Measurements from ENCODE around the gene TMEM156.
"Not testable (repeated sequence)": the region's sequence is repeated elsewhere in the genome, so short reads cannot be mapped to it uniquely, and the experiment has no call there.

TMEM156 gene

DNA sequence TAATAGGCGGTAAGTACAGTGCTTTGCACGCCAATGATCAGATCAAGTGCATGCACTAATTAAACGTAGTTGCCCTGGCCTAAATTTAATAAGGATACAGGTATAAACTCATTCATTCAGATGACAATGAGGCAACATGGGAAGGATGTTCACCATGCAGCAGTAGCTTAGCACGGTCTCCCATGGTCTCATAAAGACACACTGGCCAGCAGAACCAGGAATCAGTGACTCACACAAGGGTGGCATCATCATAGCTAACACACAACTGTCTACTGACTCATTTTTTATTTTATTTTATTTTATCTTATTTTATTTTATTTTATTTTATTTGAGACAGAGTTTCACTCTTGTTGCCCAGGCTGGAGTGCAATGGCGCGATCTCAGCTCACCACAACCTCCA, 42.7 kb downstream of the TMEM156 start:
- DNase-seq, result no peak

DNA sequence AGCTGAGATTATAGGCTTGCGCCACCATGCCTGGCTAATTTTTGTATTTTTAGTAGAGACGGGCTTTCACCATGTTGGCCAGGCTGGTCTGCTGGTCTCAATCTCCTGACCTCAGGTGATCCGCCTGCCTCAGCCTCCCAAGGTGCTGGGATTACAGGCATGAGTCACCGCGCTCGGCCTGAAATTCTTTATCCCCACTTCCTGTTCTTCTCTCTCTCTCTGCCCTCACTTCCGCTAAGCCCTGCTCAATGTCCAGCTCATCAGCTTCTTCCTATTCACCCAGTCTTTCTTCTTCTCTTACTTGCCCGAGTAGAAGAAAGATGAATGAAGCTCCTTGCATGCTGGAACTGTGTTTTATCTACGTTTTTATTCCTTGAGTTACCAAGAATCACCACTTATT, 43.9 kb downstream of the TMEM156 start:
- DNase-seq, result not testable (repeated sequence)

- no peak for DNase-seq
These were observed 44.7 kb downstream of the TMEM156 start for GRCh38 chr4:38987491-38987890.

GRCh38 chr4:38985410-38986100, 46.7 kb downstream of the TMEM156 start:
- DNase-seq, result no peak

DNA sequence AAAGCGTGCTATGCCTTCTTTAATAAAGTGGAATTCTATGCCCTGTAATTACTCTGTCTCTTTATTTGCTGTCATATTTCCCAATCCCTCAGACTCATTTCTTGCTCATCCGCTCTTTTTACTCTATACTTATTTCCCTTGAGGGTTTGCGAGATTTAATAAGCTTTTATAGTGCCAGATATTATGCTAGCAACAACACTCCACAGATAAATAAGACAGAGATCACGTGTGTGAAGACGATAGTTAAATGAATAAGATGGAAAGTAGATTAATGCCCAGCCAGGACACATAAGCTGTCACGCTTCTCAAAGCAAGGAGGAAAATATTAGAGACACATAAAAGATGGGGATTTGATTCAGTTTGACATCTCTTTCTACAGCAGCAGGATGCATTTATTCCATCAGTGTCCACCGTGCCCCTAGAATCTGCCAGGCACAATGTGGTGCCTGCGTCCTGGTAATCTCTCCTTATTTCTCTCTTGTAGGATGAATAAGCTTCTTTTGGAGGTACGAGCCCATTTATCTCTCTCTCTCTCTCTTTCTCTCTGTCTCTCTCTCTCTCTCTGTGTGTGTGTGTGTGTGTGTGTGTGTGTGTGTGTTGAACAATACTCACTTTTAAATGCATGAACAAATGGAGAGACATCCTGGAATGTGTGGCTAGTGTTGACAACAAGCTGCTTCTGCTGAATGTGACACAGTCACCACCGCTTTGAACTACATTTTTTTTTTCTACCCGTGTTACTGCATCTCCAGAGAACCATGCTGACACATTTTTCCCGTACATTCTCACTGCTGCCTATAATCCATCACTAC, 48.2 kb downstream of the TMEM156 start:
- no peak for DNase-seq

DNA sequence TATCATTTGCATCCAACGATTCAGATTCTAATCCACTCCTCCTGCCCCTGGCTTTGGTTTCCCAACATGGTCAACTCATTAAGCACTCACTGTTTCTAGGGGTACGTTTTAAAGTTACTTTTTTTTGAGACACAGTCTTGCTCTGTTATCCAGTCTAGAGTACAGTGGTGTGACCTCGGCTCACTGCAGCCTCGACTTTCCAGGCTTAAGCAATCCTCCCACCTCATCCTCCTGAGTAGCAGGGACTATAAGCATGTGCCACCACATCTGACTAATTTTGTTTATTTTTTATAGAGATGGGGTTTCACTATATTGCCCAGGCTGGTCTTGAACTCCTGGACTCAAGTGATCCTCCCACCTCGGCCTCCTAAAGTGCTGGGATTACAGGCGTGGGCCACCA, 48.9 kb downstream of the TMEM156 start:
- no peak for DNase-seq

DNA sequence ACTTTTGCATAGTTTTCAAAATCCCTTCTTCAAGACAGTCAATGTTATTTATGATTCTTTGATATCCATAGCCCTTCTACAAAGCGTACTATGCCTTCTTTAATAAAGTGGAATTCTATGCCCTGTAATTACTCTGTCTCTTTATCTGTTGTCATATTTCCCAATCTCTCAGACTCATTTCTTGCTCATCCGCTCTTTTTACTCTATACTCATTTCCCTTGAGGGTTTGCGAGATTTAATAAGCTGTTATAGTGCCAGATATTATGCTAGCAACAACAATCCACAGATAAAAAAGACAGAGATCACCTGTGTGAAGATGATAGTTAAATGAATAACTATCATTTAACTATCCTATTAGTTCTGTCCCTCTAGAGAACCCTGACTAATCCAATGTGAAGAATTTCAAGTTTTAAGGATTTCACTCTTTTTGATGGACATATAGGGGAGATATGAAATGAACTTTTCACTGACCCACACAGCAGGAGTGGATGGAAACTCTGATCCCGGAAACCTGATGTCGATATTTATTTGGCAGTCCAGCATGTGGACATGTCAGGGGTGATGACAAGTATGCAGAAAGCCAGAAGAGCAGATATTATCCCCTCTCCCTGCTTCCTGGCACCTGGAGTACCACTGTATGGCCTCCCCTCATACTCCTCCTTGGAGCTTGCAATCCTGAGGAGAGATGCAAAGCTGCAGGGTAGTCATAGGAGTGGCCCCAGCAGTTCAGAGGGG, 49.7 kb downstream of the TMEM156 start:
- no peak for DNase-seq

GRCh38 chr4:38980903-38981676, 51.1 kb downstream of the TMEM156 start:
- no peak for DNase-seq

- no peak for DNase-seq
These were observed 52.5 kb downstream of the TMEM156 start for GRCh38 chr4:38979511-38980230.

DNA sequence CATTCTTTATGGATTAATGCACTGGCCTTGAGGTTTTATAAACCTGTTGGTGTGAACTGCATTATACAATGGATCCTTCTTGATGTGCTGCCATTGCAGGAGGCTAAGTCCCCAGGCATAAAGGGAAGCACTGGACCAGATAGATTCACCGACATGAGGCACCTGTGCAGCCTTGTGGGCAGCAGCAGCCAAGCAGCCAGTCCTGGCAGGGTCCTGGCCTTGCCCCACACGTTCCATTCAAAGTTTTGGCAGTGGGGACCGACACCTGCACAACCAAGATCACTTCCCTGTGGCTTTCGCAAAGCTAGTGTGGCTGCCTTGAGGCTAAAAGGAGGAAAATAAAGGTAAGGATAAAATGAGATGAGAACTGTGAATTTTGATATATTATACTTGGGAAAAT, 53.1 kb downstream of the TMEM156 start:
- no peak for DNase-seq

DNA sequence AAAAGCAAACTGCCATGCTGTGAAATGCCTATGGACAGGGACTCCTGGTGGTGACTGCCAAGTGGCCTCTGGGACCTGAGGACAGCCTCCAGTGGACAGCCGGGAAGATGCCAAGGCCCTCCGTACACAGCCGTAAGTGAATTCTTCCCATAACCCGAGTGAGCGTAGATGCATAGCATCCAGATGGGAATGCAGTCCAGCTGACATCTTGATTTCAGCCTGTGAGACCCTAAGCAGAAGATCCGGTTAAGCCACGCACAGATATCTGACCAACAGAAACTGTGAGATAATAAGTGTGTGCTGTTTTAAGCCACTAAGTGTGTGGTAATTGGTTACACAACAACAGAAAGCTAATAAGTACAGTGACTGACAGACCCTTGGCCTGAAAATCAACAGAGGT, 55.9 kb downstream of the TMEM156 start:
- no peak for DNase-seq

DNA sequence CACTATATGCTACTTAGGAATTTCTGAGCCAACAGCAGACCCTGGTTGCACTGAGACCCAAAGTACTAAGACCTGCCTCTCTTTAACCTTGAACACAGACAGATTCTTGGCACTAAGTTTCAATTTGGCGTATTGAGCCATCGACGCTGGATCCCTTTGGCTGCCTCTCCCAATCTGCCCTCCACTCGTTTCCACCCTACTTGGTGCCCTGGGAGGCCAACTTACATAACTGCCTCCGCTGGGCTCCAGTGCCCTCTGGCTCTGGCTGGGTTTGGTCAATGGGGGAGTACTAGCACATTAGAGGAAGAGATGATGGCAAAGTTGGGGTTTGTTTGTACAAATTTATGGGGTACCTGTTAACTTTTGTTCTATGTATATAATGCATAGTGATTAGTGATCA, 63.5 kb downstream of the TMEM156 start:
- no peak for DNase-seq

DNA sequence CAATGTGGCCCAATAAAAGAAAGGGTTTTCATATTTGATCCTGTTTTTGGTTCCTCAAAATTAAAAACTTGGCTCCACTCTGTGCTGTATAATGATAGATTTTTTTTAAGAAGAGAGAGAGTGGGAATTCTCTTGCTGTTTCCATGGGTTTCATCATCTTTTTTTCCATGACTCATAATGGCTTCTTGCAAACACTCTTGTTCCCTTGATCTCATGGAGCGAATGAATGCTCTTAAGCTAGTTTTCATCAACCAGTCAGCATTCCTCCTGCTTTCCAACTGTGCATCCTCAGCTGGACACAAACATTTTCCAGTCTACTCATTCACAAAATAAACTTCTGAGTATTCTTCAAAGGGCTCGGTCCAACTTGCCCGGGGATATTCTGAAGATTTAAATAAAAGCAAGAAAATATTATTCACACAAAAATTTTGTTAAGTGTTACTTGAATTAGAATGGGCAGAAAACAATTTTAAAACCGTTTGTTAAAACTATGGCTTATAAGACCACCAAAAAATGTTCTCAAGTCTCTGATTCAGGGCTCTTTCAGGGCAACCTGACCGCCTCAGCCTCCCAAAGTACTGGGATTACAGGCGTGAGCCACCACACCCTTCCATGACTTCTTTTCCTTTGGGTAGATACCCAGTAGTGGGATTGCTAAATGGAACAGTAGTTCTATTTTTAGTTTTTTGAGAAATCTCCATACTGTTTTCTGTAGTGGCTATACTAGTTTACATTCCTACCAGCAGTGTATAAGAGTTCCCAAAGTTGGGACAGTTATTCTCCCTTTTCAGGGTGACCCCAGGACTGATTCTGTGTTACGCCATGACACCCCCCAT, 64.7 kb downstream of the TMEM156 start:
- DNase-seq, result no peak

GRCh38 chr4:38965866-38966265, 66.3 kb downstream of the TMEM156 start:
- DNase-seq, result no peak

DNA sequence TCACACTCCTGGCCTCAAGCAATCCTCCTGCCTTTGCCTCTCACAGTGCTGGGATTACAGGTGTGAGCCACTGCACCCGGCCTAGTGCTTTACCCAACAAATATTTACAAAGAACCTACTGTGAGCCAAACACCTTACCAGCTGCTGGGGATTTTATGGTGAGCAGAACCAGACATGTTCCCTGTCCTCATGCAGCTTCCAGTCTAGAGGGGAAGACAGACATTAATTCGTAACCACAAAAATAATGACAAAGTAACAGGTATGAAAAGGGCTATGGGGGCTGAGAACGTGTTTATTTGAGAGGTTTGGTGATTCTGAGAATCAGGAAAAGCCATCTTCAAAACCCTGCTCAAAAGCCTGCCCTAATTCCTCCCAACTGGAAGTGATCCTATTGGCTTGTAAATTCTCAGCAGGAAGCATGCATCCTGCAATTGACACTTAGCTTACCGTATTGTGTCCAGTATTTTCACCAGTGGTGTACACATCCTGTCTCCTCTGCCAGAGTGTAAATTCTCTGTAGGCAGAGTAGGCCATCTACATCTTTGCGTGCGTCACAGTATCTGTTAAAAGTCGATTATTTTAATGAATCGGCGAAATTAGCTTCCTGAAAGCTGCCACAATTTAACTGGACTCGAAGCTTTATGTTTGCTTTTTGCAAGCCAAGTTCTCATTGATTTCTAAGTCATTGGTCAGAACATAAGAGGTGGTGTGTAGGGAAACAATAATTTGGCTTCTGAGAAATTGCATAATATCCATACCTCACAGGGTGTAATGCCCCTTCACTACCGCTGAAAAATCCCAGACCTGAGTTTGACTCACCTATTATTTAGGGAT, 67.0 kb downstream of the TMEM156 start:
- no peak for DNase-seq

GRCh38 chr4:38959248-38959647, 73.0 kb downstream of the TMEM156 start:
- DNase-seq, result not testable (repeated sequence)

DNA sequence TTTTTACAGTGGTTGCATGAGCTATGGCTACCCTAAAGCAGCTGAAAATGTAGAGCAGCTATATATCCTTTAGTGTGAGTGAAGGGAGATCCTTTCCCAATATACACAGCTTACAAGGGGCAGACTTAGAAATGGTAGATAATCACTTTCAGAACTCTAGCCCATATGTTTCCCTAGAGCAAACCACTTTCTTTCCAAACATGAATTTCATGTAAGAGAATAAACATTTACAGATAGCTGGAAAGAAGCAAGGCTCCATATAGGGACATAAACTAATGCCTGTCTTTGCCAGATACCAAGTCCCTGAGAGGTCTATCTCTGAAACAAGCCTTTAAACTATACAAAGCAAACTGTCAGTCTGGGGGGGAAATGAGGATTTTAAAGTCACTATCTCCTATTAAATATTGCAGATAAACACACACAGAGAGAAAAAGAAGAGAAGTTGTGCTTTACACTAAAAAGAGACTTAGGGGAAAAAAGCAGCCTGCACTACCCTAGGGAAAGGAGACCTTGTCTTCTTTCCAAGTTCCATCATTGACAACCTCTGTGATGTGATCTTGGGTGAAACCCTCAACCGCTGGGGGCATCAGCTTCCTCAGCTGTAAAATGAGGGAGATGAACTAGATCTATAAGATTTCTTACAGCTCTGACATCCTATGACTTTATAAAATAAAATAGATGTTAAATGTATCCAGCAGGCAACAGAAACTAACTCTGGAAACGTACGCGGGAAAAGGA, 73.6 kb downstream of the TMEM156 start:
- no peak for DNase-seq

DNA sequence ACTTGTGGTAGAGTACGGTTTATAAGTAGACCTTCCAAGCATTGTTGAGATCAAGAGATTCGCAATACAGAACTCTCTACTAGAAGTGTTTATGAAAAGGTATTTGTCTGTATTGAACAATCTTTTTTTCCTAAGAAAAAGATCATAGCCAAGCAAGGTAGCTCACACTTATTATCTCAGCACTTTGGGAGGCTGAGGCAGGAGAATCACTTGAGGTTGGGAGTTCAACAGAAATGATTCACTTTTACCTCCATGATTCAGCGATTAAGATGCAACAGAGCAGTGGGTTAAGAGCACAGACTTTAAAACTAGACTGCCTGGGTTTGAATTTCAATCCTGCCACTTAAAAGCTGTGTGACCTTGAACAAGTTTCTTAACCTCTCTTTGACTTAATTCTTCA, 74.3 kb downstream of the TMEM156 start:
- DNase-seq, result no peak

- no peak for DNase-seq
These were observed 74.9 kb downstream of the TMEM156 start for GRCh38 chr4:38957261-38957815.

Data from activated CD8-positive, alpha-beta memory T cell treated with anti-CD3 and anti-CD28 coated beads for 24 hours (primary cell).